IPS-20b (cell line): ENCODE measurements around the gene FYN.

Source experiments
- H3K27ac ChIP-seq: one replicate; pipeline ENCODE4 v1.5.1; 2013; ENCODE audit warnings: low read length
- H3K27me3 ChIP-seq: 2 replicates; pipeline ENCODE4 v1.6.1; 2013; ENCODE audit warnings: mild to moderate bottlenecking, low read length, inconsistent platforms; ENCODE audit not compliant: insufficient read depth
- H3K36me3 ChIP-seq: 2 replicates; pipeline ENCODE4 v1.6.1; 2013; ENCODE audit warnings: low read depth, mild to moderate bottlenecking, inconsistent platforms, low read length, moderate library complexity; ENCODE audit not compliant: insufficient read depth
- H3K4me1 ChIP-seq: 2 replicates; pipeline ENCODE4 v1.6.1; 2013; ENCODE audit warnings: mild to moderate bottlenecking, control low read depth, inconsistent platforms, low read length, moderate library complexity; ENCODE audit not compliant: insufficient read depth
- H3K4me3 ChIP-seq: 2 replicates; pipeline ENCODE4 v1.5.1; 2013; ENCODE audit warnings: mild to moderate bottlenecking, low read length, inconsistent platforms
- H3K9ac ChIP-seq: 2 replicates; pipeline ENCODE4 v1.6.1; 2013; ENCODE audit warnings: low read depth, mild to moderate bottlenecking, inconsistent platforms, low read length, moderate library complexity
- H3K9me3 ChIP-seq: 2 replicates; pipeline ENCODE4 v1.6.1; 2013; ENCODE audit warnings: mild to moderate bottlenecking, low read depth, low read length, inconsistent platforms; ENCODE audit not compliant: insufficient read depth

The FYN gene

DNA sequence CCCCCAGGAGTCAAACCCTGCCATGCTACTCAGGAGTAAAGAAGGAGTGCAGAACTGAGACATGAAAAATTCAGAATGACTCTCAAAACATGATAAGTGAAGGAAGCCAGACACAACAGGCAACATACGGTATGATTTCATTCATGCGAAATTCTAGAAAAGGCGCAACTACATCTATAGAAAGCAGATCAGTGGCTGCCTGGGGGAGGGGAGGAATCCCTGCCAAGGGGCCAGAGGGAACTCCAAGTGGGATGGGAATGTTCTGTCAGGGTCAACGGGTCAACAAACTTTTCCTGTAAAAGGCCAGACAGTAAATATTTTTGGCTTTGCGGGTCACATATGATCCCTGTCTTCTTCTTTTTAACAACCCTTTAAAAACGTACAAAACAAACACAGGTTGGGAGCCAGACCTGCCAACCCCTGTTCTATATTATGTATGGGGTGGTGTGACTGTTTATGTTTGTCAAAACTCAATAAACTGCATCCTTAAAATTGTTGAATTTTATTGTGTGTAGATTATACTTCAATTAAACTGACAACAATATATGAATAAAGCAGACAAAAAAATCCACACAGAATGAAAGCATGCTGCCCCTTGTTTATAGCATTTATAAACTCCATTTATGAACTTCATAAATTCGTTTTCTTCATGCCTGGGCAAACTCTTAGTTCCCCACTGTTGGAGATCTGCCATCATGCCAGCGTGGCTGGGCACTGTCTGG is 211.0 kb downstream of the FYN start:
- peak overlapping the region; percentile 64 for H3K9ac ChIP-seq
- H3K4me3 ChIP-seq: peak overlapping the region; percentile 49; the same call in 1 of the 2 replicates
- H3K4me1 ChIP-seq: peaks cover 35% of the 10 kb centered on the region

DNA sequence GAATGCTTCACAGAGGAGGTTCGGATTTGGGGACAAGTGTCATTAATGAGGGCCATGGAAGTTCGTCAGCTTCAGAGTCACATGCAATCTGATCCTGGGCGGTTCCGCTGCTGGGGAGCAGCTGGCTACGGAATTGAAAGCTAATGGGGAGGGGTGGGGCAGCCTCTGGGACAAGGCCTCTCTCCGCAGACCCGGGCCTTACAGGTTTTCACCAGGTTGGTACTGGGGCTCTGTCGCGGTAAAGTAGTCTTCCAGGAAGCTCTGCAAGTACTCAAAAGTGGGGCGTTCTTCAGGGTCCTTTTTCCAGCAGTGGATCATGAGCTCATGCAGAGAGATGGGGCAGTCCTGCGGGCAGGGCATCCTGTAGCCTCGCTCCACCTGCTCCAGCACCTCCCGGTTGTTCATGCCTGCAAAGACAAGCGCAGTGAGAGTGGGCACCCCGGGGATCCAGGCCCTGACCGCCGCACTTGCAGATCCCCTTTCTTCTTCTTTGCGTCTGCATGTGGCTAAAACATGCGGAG is 211.7 kb downstream of the FYN start:
- Histone ChIP-seq H3K27ac (no peak overlapping the region), H3K9ac (peak overlapping the region; percentile 64), H3K4me3 (peak overlapping the region; percentile 49; the same call in 1 of the 2 replicates), H3K27me3 (no peaks in the 10 kb centered on the region), H3K4me1 (peaks cover 35% of the 10 kb centered on the region), H3K36me3 (0 out of 2 replicates have a peak, but pooled peaks cover 2% of the 10 kb centered on the region), H3K9me3 (no peaks in the 10 kb centered on the region)

More for the DNA sequence above, 211.0 kb downstream of the FYN start:
- Histone ChIP-seq H3K9me3 (no peaks in the 10 kb centered on the region), H3K27ac (no peak overlapping the region), H3K27me3 (no peaks in the 10 kb centered on the region), H3K36me3 (0 out of 2 replicates have a peak, but pooled peaks cover 2% of the 10 kb centered on the region)

DNA sequence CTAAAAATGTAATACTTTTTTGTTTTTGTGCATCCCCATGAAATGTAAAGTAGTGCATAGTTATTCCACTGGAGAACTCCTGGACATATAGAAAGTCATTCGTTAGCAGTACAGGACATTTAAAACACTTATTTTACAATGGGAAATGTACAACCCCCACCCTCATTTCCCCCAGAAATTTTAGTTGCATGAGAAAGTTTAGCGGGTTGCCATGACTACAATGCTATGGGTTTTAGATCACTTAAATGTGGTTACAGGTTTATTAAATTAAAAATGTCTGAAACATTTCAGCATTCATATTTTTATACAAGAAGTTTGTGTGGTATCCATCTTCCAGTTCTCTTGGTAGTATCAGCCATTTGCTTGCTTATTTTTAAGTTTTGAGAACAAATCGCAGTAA is 212.7 kb downstream of the FYN start:
- H3K27ac ChIP-seq: no peak overlapping the region

DNA sequence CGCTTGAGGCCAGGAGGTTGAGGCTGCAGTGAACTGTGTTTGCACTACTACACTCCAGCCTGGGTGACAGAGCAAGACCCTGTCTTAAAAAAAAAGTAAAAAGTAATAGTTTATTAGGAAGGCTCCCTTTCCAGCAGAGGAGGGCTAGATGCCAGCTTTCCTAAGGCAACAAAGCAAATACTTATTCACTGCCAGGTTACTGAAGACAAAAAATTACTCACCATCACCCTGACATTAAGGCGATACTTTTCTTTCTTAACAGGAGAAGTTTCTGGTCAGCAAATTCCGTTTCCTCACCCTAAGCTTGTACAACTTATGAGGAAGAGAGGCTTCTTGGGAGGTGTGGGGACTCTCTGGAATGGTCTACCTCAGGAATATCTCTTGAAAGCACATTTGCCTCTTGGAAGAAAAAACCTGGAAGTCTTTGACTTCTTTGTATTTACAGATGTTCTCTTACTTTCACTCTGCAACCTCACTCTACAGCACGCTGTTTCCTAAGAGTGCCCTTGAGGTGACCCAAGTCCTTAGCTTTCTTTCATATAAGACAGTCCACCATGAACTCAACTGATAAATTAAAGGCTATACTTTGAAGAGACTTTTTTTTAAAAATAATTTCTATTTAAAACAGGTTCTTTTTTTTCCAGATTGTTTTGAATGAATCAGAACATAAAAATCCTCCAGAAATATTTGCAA is 214.6 kb downstream of the FYN start:
- peaks cover 28% of the 10 kb centered on the region for H3K4me1 ChIP-seq
- H3K4me3 ChIP-seq: no peak overlapping the region
- H3K9me3 ChIP-seq: no peaks in the 10 kb centered on the region
- H3K36me3 ChIP-seq: 0 out of 2 replicates have a peak, but pooled peaks cover 2% of the 10 kb centered on the region
- H3K27me3 ChIP-seq: no peaks in the 10 kb centered on the region
- H3K9ac ChIP-seq: no peak overlapping the region
- H3K27ac ChIP-seq: no peak overlapping the region

More for the DNA sequence above, 212.7 kb downstream of the FYN start:
- peaks cover 35% of the 10 kb centered on the region for H3K4me1 ChIP-seq
- no peaks in the 10 kb centered on the region for H3K27me3 ChIP-seq
- H3K9ac ChIP-seq: 0 out of 2 replicates have a peak overlapping the region, but pooled peaks have one; percentile 34
- 0 out of 2 replicates have a peak, but pooled peaks cover 2% of the 10 kb centered on the region for H3K36me3 ChIP-seq
- no peaks in the 10 kb centered on the region for H3K9me3 ChIP-seq
- H3K4me3 ChIP-seq: 0 out of 2 replicates have a peak overlapping the region, but pooled peaks have one; percentile 7

DNA sequence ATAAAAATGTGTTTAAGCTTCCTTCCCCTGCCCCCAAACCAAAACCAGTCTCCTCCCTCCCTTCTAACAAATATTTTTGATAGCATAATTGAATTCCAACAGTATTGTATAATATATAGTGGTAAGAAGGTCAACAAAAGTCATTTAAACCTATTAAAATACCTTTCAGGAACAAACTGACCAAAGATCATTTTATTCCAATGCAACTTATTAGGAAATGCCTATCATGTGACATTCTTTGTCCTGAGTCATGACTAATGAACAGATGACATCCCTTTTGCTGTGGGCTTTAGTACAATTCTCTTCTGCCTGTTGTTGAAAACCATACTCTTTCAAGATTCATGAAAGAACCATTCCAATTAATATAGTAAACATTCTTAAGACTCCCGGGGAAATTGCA is 216.1 kb downstream of the FYN start:
- H3K27ac ChIP-seq: no peak overlapping the region
- H3K9me3 ChIP-seq: no peaks in the 10 kb centered on the region
- H3K9ac ChIP-seq: no peak overlapping the region

DNA sequence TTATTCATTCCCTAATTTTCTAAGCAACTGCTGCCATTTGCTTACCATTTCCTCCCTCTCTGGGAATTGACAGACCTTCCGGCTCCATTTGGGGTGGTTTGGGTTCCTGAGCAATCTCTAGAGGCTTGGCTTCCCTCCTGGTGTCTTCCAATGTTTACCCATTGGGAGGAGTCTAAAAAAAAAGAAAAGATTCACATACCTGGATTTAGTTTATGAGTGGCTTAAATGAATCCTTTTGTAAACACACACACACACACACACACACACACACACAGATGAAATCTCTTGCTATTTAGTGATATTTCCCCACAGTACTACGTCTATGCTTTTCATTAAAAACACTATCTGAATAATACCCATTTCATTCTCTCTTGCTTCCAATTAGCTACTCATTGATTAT is 219.3 kb downstream of the FYN start:
- Histone ChIP-seq H3K9ac (no peak overlapping the region), H3K27me3 (no peaks in the 10 kb centered on the region), H3K4me1 (peaks cover 9% of the 10 kb centered on the region; the same call in 1 of the 2 replicates), H3K36me3 (no peaks in the 10 kb centered on the region), H3K9me3 (no peaks in the 10 kb centered on the region), H3K4me3 (no peak overlapping the region), H3K27ac (no peak overlapping the region)

More for the DNA sequence above, 216.1 kb downstream of the FYN start:
- Histone ChIP-seq H3K36me3 (0 out of 2 replicates have a peak, but pooled peaks cover 2% of the 10 kb centered on the region), H3K27me3 (no peaks in the 10 kb centered on the region), H3K4me1 (peaks cover 19% of the 10 kb centered on the region), H3K4me3 (no peak overlapping the region)

DNA sequence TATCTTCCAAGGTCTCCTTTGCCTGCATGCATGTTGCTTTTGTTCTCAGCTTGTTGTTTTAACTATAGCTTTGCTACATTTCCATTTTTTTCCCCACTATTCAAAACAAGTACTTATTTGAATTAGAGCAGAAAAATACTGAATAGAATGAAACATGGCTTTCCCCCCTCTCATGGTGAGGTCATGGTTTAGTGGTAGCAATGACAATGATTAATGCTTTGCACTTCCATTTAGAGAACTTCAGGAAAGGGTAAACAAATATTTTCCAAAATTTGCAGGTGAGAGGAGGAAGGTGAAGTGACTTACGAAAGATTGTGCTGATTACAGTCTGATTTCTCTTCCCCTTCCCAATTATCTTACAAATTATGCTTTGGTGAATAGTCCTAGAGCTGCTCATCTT is 219.8 kb downstream of the FYN start:
- Histone ChIP-seq H3K27ac (no peak overlapping the region), H3K4me1 (peaks cover 9% of the 10 kb centered on the region; the same call in 1 of the 2 replicates), H3K27me3 (no peaks in the 10 kb centered on the region), H3K4me3 (no peak overlapping the region), H3K9me3 (no peaks in the 10 kb centered on the region), H3K36me3 (no peaks in the 10 kb centered on the region), H3K9ac (no peak overlapping the region)

DNA sequence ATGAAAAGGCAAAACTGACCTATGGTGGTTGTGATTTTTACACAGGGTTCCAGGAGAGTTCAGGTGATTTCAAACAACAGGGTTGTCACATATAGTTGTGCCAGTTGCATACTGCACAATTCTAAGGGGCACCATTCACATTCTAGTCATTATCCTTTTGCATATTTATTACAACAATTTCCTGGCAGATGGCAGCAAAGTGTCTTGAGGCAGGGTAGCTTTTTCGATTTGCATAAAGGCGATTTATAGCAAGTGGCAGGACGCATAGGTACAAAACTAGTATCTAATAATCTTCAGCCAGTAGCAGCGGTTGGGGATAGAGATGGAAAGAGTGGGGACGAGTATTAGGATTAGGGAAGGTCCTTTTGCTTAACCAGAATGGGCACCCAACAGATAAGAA is 221.1 kb downstream of the FYN start:
- Histone ChIP-seq H3K27ac (no peak overlapping the region), H3K27me3 (no peaks in the 10 kb centered on the region), H3K4me1 (peaks cover 9% of the 10 kb centered on the region; the same call in 1 of the 2 replicates), H3K4me3 (no peak overlapping the region), H3K9me3 (no peaks in the 10 kb centered on the region), H3K36me3 (no peaks in the 10 kb centered on the region), H3K9ac (no peak overlapping the region)

DNA sequence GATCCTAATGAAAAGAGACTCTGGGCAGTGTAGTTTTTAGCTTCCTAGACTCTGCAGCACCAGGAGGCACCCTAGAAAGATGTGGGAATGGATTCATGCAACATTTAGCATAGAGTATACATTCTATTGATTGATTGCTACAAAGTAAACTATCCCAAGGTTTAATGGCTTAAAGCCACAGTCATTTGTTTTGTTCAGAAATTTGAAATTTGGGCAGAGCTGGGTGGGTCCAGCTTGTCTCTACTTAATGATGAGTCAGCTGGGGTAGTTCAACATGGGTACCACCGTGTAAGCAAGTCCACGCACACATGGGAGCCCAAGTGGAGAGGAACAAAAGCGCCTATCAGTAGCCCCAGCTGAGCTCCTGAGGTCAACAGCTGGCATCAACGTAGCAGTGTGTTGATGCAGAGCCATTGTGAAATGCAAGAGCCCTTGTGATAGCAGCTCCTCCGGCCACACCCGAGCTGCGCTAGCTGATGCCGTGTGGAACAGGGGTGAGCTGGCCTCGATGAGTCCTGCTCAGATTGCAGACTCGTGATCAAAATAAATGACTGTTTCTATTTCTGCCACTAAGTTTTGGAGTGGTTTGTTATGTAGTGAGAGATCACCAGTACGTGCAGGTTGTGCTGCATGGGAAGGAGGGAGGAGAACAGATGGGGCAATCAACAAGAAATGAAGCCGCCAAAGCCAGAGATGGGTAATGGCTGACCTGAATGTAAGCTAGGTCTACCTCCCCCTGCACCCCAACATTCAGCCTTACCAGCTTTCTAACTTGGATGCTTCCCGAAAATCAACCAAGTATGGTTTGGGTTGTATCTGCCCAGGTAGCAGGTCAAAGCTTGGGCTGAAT is 221.8 kb downstream of the FYN start:
- no peaks in the 10 kb centered on the region for H3K27me3 ChIP-seq
- H3K4me3 ChIP-seq: no peak overlapping the region
- H3K27ac ChIP-seq: no peak overlapping the region
- peaks cover 9% of the 10 kb centered on the region; the same call in 1 of the 2 replicates for H3K4me1 ChIP-seq
- no peak overlapping the region for H3K9ac ChIP-seq
- no peaks in the 10 kb centered on the region for H3K9me3 ChIP-seq
- H3K36me3 ChIP-seq: no peaks in the 10 kb centered on the region

DNA sequence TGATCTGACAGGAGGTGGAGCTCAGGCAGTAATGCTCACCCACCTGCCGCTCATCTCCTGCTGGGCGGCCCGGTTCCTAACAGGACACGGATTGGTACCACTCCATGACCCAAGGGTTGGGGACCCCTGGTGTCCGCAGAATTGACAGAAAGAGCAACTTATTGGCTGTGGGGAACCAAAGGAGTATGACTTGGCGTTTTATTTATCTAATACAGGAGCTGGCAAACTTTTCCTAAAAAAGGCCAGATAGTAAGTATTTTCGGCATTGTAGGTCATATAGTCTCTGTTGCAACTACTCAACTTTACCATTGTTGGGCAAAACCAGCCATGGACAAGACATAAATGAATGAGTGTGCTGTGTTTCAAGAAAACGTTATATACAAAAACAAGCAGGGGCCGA is 223.2 kb downstream of the FYN start:
- no peak overlapping the region for H3K4me3 ChIP-seq
- no peak overlapping the region for H3K27ac ChIP-seq
- H3K27me3 ChIP-seq: no peaks in the 10 kb centered on the region
- H3K9me3 ChIP-seq: no peaks in the 10 kb centered on the region
- peaks cover 9% of the 10 kb centered on the region; the same call in 1 of the 2 replicates for H3K4me1 ChIP-seq
- no peak overlapping the region for H3K9ac ChIP-seq
- H3K36me3 ChIP-seq: no peaks in the 10 kb centered on the region

DNA sequence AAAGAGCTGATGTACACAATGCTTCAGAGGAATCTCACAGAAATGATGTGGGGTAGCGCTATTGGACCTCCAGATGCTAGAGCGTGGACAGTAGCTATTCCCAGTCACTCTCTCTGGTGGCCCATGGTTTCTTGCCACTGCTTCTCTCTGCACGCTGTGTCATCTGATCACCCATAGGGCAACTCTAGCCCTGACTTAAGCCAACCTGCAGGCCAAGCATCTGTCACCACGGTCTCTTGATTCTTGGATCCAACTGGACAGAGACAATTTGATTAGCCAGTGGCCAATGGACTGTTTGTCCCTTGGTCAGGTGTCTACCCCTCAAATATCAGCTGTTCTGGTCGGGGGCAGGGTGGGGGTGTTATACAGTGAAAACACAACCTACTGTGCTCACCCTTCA is 225.2 kb downstream of the FYN start:
- no peaks in the 10 kb centered on the region for H3K9me3 ChIP-seq

More for the DNA sequence above, 225.2 kb downstream of the FYN start:
- no peak overlapping the region for H3K9ac ChIP-seq
- H3K36me3 ChIP-seq: no peaks in the 10 kb centered on the region
- no peak overlapping the region for H3K27ac ChIP-seq
- peaks cover 1% of the 10 kb centered on the region; the same call in 1 of the 2 replicates for H3K4me1 ChIP-seq
- H3K27me3 ChIP-seq: no peaks in the 10 kb centered on the region
- no peak overlapping the region for H3K4me3 ChIP-seq
